ENCODE measurements around the gene OR14I1. TPM values are rescaled to one million over a fixed set of nuclear protein-coding genes. Genes with fewer than 3 reads are reported as not detected.

The OR14I1 gene
- not detected for total RNA-seq
- long read RNA-seq = 0 reads

DNA sequence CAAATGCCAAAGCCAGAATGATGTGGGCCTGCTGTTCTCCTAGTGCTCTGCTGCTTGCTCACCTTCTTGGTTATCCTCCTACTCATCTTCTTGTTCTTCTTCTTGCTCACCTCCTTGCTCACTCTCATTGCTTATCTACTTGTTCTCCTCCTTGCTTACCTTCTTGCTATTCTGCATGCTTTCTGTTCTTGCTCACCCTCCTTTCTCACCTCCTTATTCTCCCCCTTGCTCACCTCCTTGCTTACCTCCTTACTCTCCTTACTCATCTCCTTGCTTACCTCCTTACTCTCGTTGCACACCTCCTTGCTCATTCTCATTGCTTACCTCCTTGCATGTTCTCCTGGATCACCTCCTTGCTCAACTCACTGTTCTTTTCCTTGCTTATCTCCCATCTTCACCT lies at the start of gene OR14I1:
OR14I1 (minus strand) TSS at position 53 of the 400 bp plus-strand sequence.
- DNase-seq = no peak
- intact Hi-C loops (cut with DNase I, micrococcal nuclease) = no loop called here
- ATAC-seq = no peak

DNA sequence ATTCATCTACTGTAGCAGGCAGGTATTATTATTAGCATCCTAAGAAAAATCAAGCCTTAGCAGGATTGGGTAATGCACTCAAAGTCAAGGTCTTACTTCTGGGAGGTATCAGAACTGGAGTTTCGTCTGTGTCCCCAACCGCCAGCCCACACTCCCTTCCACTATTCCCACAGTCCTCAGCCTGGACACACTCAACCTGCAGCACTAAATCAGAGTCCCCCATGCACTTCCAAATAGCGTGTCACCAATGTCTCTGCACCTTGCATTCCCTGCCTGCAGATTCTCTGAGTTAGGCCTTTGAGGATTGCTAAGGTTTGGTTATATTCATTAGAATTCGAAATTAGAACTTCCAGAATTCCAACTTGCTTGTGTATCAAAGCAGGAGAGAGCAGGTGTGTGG lies 49.1 kb upstream of the OR14I1 start:
- intact Hi-C loops (cut with DNase I, micrococcal nuclease) = no loop called here
- no peak for ATAC-seq
- no peak for DNase-seq

DNA sequence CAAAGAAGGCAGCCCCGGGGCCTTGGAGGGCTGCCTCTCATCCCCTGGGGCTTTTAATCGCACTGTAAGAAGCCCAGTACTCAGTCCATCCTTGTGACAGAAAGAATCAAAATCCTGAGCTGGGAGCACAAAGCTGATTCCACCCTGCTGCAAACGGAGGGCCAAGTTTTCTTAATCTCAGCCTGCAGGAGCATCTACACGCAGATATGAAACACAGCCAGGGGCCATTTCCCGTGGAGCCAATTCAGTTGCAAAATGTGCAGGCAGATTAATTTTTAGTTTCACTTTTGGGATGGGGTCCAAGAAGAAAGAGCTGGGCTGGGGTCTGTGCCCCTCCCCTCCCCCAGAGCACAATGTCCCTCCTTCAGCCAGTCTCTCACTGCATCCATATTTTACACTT lies 48.6 kb upstream of the OR14I1 start:
- intact Hi-C loops (cut with DNase I, micrococcal nuclease) = no loop called here
- ATAC-seq (no peak), DNase-seq (no peak)

DNA sequence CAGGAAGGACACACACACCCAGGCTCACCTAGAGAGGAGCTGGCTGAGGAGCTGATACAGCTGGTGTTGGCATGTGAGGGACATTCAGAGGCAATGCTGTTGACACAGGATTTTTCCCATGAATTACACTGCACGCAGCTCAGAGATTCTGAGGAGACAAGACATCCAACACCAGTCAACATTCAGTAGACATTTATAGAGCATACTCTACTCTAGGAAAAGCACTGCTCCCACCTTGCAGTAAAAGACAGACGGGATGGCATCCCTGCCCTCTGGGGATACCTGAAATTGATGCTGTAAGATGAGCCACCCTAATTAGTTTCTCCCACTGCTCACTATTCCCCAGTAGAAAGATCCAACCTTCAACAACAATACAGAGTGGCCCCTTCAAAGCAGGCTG lies 47.9 kb upstream of the OR14I1 start:
- ATAC-seq = no peak
- DNase-seq = no peak
- intact Hi-C loops (cut with DNase I, micrococcal nuclease) = no loop called here

DNA sequence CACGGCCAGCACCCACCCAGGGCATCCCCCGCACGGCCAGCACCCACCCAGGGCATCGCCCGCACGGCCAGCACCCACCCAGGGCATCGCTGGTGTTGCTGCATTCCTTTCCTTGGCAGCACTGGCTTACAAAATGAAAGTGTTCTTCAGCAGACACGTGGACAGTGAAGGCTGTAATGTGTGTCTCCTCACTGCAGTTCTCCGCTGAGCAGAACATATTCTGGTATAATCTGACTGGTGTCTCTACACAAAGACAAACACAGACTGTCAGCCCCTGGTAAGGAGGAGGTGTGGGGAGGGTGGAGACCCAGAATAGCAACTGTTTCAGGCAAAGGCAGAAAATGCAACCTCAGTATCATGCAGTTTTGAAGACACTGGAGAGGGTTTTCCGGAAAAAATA lies 45.6 kb upstream of the OR14I1 start:
- DNase-seq (no peak), ATAC-seq (no peak)
- intact Hi-C loops (cut with DNase I, micrococcal nuclease) = no loop called here

DNA sequence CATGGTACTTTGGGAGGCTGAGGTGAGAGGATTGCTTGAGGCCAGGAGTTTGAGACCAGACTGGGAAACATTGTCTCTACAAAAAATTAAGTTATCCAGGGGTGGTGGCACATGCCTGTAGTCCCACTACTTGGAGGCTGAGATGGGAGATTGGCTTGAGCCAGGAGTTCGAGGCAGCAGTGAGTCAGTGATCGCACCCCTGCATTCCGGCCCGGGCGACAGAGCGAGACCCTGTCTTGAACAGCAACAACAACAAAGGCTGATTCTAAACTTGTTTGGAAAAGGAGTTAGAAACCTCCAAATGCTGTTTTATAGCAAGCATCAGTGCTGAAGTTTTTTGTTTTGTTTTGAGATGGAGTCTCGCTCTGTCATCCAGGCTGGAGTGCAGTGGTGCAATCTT lies 38.3 kb upstream of the OR14I1 start:
- DNase-seq (no peak), ATAC-seq (no peak)
- intact Hi-C loops (cut with DNase I, micrococcal nuclease) = no loop called here

DNA sequence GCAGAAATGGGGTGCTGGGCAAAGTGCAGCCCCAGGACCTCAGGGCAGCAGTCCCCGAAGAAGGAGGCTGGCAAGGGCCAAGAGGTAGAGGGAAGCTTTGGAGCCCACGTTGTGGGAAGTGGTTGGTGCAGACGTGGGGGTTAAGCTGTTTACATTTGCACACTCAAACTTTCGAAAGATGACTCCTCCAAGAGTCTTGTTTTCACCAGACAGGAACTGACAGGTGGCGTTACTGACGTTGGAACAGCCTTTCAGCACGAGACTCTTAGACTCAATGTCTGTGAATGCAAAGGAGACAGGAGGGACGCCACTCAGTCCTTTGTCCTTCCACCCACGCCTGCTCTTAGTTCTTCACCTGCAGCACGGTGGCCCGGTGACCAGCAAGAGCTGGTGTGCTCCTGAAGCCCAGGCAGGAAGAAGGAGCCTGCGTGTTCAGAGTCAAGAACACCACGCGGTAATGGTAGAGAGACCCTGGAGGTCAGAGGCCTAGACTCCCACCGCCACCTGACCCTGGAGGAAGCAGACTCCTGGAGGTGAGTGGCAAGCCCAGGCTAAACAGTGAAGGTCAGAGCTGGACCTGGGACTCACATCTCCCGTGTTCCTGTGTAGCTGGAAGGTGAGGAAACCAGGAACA lies 37.1 kb upstream of the OR14I1 start:
- DNase-seq (no peak), ATAC-seq (no peak)
- intact Hi-C loops (cut with DNase I, micrococcal nuclease) = no loop called here

DNA sequence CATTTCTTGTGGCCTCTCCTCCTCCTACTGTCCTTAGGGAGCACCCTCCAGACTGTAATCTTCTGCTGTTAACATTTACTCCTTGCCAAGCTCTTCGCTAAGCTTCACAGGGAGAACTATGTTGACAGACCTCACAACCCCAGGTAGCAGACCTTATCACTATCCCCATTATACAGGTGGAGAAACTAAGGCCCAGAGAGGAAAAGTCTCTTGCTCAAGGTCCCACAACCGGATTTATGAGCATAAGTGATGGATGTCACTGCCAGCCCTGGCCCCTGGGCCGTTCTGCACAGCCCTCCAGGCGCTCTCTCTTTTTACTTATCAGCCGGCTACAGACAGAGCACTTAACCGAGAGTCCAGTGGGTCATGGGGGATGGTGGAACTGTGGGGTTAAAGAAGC lies 34.9 kb upstream of the OR14I1 start:
- ATAC-seq = no peak
- no peak for DNase-seq
- intact Hi-C loops (cut with DNase I, micrococcal nuclease) = no loop called here

DNA sequence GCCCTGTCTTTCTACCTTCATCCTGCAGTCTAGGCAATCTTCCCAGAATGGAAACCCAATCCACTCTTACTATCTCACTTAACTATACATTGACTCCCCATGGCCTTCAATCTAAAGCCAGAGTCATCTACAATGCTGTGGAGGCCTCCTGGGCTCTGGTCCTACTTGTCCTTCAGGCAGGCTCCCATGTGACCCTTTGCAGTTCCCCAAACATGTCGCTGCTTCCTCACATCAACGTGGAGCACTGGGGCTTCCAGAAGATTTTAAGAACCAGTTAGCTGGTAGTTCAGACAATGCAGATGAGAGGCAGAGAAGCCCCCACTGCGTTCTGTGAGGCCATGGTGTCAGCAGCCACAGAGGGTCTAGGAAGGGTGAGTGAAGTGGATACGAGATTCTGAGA lies 34.4 kb upstream of the OR14I1 start:
- ATAC-seq (no peak), DNase-seq (no peak)
- intact Hi-C loops (cut with DNase I, micrococcal nuclease) = no loop called here

DNA sequence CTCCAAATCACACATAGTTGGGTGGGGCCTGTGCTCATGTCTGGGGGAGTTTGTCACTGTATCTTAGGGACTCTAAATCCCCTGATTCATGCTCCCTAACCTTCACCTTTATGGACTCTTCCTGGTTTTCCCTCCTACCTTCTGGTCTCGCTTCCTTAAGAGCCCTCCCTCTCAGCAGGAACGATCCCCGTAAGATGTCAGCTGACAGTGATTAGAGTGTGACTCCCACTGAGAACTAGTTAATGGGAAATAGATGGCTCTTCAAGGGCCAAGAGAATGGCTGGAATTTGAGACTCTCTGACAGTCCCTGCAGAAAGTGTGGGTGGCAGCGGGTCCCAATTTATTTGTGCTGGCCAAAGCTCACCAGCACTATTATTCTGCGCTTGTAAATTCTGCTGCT lies 31.0 kb upstream of the OR14I1 start:
- intact Hi-C loops (cut with DNase I, micrococcal nuclease) = no loop called here
- ATAC-seq (no peak), DNase-seq (no peak)

DNA sequence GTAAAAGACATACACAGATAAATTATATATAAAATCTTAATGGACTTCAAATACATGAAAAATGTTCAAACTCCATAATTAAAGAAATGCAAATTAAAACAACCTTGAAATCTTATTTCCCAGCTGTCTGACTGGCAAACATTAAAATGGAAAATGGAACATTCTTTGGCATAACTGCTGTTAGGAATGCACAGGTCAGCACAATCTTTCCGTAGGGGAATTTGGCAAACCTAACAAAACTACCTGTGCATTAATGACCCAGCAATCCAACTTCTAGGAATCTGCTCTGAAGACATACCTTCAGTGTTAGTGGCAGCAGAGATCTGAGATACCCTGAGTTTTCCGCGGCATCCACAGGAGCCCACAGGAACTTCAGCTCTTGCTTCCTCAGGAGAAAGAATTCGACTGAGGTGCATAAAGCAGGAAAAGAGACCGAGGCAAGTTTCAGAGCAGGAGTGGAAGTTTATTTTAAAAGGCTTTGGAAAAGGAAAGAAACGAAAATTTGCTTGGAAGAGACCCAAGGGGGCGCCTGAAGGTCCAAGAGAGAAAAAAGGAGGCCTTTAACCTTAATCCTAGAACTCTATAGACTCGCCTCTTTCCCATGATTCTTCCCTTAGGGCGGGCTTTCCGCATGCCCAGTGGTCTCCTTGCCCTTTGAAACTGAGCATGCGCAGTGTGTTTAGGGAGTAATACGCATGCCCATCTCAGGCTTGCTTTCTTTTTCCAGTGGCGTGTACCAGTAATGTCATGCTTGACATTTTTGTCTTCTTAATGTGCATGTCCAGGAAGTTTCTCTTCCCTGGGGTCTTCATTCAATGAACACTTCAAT lies 28.2 kb upstream of the OR14I1 start:
- intact Hi-C loops (cut with DNase I, micrococcal nuclease) = no loop called here
- ATAC-seq (no peak), DNase-seq (no peak)

DNA sequence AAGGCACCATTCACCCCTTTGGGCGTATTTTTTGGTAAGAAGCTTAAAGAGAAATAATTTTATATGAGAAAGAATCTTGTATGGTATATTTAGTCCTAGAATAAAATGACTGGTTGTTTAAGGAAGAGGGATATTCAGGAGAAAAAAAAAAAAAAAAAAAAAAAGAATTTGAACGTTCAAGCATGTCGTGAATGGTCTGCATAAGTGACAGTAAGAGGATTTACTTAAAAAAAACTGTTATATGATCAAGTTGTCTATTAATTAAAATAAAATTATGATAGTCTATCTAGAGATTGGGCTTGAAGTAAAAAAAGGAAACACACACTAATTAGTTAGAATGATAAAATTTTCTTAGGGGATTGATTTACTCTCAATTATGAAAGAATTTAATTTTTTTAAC lies 11.7 kb upstream of the OR14I1 start:
- intact Hi-C loops (cut with DNase I, micrococcal nuclease) = no loop called here
- no peak for ATAC-seq
- no peak for DNase-seq

DNA sequence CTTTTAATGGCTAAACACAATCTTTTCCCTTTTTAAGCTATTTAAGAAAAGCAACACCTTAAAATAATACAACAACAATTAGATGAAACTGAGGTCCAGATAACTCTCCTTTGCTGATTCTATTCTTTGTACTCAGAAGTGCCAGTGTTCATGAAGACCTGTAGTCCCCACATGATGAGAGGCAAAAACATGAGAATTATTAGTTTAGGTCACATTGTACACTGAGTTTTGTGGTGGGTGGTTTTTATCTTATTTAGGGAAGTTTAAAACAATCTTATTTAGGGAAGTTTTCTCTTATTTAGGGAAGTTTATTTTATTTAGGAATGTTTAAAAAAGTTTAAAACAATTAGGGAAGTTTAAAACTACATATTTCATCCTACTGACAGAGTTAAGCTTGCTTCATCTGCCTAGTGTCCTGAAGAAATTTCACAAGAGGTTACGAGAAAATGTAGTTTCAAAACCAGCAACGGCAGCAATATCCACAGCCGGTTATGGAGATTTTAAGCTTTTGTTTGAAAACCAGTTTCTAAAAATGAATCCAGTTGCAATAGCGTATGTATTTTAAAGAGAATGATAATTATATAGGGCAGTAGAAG lies 7.8 kb upstream of the OR14I1 start:
- intact Hi-C loops (cut with DNase I, micrococcal nuclease) = no loop called here
- DNase-seq = no peak
- ATAC-seq = no peak

DNA sequence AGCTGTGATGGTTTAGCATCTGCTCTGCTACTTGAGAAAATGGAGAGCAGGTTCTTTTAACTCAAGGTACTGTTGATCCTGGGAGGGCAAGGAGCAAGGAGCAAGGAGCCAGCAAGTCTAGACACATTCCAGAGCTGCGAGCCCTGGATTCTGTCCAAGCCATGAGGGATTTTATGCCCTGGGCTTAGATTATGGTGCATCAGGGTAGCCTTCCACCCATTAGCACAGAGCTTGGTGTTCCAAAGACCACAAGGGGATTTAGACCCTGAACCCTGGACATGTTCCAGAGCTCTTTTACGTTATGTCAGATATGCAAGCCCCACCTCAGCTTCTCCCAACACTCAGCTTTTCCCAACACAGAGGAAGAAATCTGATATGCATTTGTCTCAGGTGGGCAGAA lies 2.0 kb upstream of the OR14I1 start:
- intact Hi-C loops (cut with DNase I, micrococcal nuclease) = no loop called here
- DNase-seq = no peak
- ATAC-seq = peak; percentile 15

DNA sequence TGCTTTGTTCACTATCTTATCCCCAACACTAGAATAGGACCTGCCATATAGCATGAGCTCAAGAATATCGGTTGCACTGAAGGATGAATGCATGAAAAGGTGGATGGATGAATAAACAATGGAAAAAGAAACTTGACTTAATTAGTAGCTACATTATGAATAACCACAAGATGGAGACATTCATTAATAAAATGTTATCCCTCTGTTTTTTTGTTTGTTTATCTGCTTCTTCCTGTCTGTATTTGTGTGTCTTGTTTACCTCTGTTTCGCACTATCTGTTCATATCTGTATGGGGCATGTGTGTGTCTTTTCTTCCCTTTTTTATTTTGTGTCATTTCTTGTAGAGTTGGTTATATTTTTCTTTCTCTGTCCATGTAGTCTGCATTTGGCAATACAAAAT lies 1.1 kb upstream of the OR14I1 start:
- ATAC-seq = no peak
- intact Hi-C loops (cut with DNase I, micrococcal nuclease) = no loop called here
- DNase-seq = no peak

DNA sequence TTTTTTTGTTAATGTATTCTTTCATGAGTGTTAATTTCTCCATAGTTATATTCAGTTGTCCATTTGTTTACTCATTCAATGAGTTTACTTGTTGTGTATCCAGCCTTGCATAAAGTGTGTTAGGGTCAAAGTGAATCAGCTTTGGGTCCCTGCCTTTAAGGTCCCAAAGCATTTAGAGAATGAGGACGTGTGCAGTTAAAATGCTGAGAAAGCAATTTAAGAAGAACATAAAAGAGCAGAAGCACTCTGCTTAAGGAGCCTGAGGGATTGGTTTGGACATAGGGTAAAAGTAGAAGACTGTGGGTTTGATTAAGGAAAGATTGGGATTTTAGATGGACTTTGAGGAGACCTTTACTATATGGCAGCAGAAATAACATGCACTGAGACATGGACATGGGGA lies 3.5 kb downstream of the OR14I1 start:
- DNase-seq (no peak), ATAC-seq (no peak)
- intact Hi-C loops (cut with DNase I, micrococcal nuclease) = no loop called here

DNA sequence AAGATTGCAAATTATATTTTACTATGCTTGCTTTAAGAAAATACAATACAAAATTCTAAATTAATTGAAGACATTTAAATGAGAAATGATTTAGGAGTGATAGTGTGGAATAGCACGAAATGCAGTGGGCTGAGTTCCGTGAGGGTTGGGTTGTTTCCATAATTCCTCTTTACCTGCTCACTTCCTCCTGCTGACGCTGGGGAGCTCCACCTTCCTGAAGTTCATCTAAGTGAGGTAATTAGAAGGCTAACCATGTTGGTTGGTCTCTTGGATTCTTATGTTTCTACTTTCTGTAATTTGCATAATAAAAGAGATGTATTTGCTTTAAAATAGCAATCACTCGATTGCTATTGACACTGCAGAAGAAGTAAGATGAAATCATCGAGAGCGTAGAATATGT lies 4.7 kb downstream of the OR14I1 start:
- ATAC-seq (peak; percentile 90), DNase-seq (peak in 1 of 2 donors; percentile 16)
- intact Hi-C loops (cut with DNase I, micrococcal nuclease) = no loop called here

DNA sequence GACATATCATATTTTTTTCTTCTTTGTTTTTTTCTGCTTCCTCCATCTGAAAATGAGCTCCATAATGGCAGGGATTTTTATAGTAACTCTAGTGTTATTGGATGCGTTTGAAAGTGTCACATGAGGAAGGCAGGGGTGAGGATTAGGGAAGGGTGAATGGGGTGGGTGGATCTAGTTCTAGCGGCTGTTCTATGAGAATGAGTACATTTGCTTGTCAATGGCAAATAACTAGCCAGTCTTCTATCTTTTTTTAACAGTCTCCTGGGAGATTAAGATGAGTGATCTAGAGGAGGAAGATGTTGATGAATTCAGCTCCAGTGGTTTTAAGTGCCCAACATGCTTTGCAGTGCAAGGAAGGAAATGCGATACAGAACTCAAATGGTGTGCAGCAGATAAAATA lies 5.8 kb downstream of the OR14I1 start:
- no peak for ATAC-seq
- intact Hi-C loops (cut with DNase I, micrococcal nuclease) = no loop called here
- DNase-seq = no peak

DNA sequence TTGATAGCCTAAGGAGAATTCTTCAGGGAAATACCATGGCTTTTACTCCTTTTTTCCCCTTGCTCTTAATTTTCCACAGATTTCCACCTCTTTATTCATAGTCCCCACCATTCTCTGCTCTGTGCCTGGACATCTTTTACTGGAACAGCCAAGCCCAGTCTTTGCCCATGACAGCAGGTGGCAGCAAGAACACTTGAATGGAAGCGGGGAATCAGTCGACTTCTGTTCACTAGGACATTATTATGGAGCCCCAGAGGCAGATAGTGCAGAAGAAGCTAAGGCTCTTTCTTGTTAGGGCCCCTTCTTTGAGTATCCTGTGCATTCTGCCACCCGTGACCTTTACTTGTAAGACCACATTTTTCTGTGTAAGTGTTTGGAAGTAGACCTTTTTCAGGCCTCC lies 6.3 kb downstream of the OR14I1 start:
- intact Hi-C loops (cut with DNase I, micrococcal nuclease) = no loop called here
- peak; percentile 91 for ATAC-seq
- peak in 1 of 2 donors; percentile 40 for DNase-seq

DNA sequence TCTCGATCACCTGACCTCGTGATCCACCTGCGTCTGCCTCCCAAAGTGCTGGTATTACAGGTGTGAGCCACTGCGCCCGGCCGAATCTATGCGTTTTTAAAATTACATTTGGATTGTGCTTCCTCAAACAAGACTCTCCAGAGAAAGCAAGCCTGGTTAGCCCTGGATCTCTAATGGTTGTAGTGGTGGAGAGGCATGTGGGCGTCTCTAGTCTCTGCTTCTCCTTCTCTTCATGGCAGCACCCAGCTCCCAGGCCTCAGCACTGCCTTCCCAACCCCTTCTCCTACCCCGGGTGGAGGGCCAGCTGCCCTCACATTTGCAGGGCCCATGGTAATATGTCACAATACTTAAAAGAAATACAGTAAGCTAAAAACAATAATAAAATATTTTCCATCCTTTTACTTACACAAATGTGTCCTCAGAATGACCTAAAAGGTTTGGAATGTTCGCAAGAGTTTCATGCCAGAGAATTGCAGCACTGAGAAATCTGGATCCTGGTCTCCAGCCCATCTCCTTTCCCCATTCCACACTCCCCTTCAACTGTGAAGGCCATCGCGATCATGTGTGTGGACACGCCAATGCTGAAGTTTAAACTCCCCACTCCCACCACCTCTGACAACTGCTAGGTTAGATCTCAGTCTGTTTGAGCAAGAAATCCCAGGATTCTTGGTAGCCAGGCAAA lies 7.0 kb downstream of the OR14I1 start:
- intact Hi-C loops (cut with DNase I, micrococcal nuclease) = no loop called here
- DNase-seq (no peak), ATAC-seq (no peak)
